Measurements from ENCODE around the gene C1orf116. TPM values are rescaled to one million over a fixed set of nuclear protein-coding genes. Genes with fewer than 3 reads are reported as not detected.

The C1orf116 gene
- total RNA-seq, 6 donors from 2014 or later = 92.5 to 222 (median 193) TPM

- WGBS, 2 donors = 3 to 12% methylated on average over 14 to 48 of the region's 56 CpGs
- peak; percentile 99 for DNase-seq
- peaks cover 0 to 13% (median 7%) of the 10 kb centered on the region in 4 donors for H3K36me3 ChIP-seq
- peaks cover 19 to 44% (median 37%) of the 10 kb centered on the region in 4 donors for H3K4me1 ChIP-seq
- no peaks in the 10 kb centered on the region for H3K27me3 ChIP-seq
- peak; percentile 39 to 98 (median 89) for TF ChIP-seq POLR2A (IDR thresholded peaks at IDR 0.05)
- peak in 1 of 4 donors; percentile 73 for TF ChIP-seq EP300 (IDR thresholded peaks at IDR 0.05)
- TF ChIP-seq CTCF (IDR thresholded peaks at IDR 0.05) = peak in 4 of 6 experiments; percentile 49 to 79 (median 66)
- TF ChIP-seq POLR2AphosphoS5 (IDR thresholded peaks at IDR 0.05) = peak; percentile 85 to 97
- peak within 1 kb of the TSS; percentile 90 to 97 (median 94) for H3K27ac ChIP-seq
- peak within 1 kb of the TSS; percentile 51 to 79 (median 58) for H3K4me3 ChIP-seq
- peak; percentile 90 to 96 for ATAC-seq (ENCODE audit: low FRiP score in 2 of 2)
- no peaks in the 10 kb centered on the region for H3K9me3 ChIP-seq
Measured at GRCh38 chr1:207052911-207053769, 20.6 kb upstream of the C1orf116 start, which contains the start of gene PFKFB2. PFKFB2 (plus strand) TSS chr1:207053275; CDS start chr1:207054718, 1,443 bp downstream.

- Histone ChIP-seq H3K4me1 (peaks cover 31 to 58% (median 42%) of the 10 kb centered on the region in 4 donors), H3K27me3 (no peaks in the 10 kb centered on the region), H3K4me3 (peak within 1 kb of the TSS; percentile 71 to 91 (median 80)), H3K9me3 (no peaks in the 10 kb centered on the region), H3K36me3 (peaks cover 0 to 21% (median 7%) of the 10 kb centered on the region in 4 donors), H3K27ac (peak within 1 kb of the TSS; percentile 90 to 97 (median 94))
- DNase-seq = peak in 1 of 2 donors; percentile 73
- TF ChIP-seq EP300 (IDR thresholded peaks at IDR 0.05) (peak in 1 of 4 donors; percentile 35), CTCF (IDR thresholded peaks at IDR 0.05) (no peak), POLR2A (IDR thresholded peaks at IDR 0.05) (peak in 1 of 4 donors; percentile 20), POLR2AphosphoS5 (IDR thresholded peaks at IDR 0.05) (peak; percentile 25 to 44)
- ATAC-seq (ENCODE audit: low FRiP score in 2 of 2) = peak in 1 of 2 donors; percentile 62
- WGBS, 2 donors = 48 to 55% methylated on average over 12 to 15 of the region's 15 CpGs
Measured at GRCh38 chr1:207051191-207051943, 18.8 kb upstream of the C1orf116 start, which contains the start of gene YOD1. YOD1 (minus strand) TSS chr1:207051208; CDS start chr1:207051030, 178 bp downstream.

GRCh38 chr1:207050480-207051190 is 18.1 kb upstream of the C1orf116 start:
- peaks cover 0 to 21% (median 7%) of the 10 kb centered on the region in 4 donors for H3K36me3 ChIP-seq
- H3K4me1 ChIP-seq = peaks cover 36 to 64% (median 47%) of the 10 kb centered on the region in 4 donors
- no peaks in the 10 kb centered on the region for H3K27me3 ChIP-seq
- H3K4me3 ChIP-seq = peak overlapping the region; percentile 71 to 91 (median 80)
- peak; percentile 90 to 93 for DNase-seq
- H3K9me3 ChIP-seq = no peaks in the 10 kb centered on the region
- 0 to 3% methylated on average over 15 to 26 of the region's 47 CpGs for WGBS, 2 donors
- peak overlapping the region; percentile 90 to 97 (median 94) for H3K27ac ChIP-seq
- TF ChIP-seq POLR2A (IDR thresholded peaks at IDR 0.05) (peak in 3 of 4 donors; percentile 36 to 81 (median 38)), CTCF (IDR thresholded peaks at IDR 0.05) (no peak), EP300 (IDR thresholded peaks at IDR 0.05) (no peak), POLR2AphosphoS5 (IDR thresholded peaks at IDR 0.05) (peak; percentile 37 to 53)
- ATAC-seq (ENCODE audit: low FRiP score in 2 of 2) = peak; percentile 75 to 87

GRCh38 chr1:207049974-207050391 is 17.4 kb upstream of the C1orf116 start:
- peak overlapping the region; percentile 90 to 97 (median 94) for H3K27ac ChIP-seq

More at GRCh38 chr1:207049974-207050391, 17.4 kb upstream of the C1orf116 start:
- Histone ChIP-seq H3K27me3 (no peaks in the 10 kb centered on the region), H3K36me3 (peaks cover 0 to 21% (median 7%) of the 10 kb centered on the region in 4 donors), H3K9me3 (no peaks in the 10 kb centered on the region), H3K4me3 (peak overlapping the region; percentile 71 to 91 (median 80)), H3K4me1 (peaks cover 39 to 68% (median 48%) of the 10 kb centered on the region in 4 donors)
- DNase-seq (peak in 1 of 2 donors; percentile 65), ATAC-seq (ENCODE audit: low FRiP score in 2 of 2) (peak in 1 of 2 donors; percentile 75)
- 0 to 3% methylated on average over 6 of the region's 6 CpGs for WGBS, 2 donors
- TF ChIP-seq EP300 (IDR thresholded peaks at IDR 0.05) (no peak), CTCF (IDR thresholded peaks at IDR 0.05) (peak; percentile 72 to 91 (median 76))
